Measurements from ENCODE around the gene KCNQ4.

KCNQ4 gene

GRCh38 chr1:40777224-40777970 lies 6.2 kb upstream of the KCNQ4 start:
- no peak for DNase-seq (ENCODE audit: low spot score)

- no peak for DNase-seq (ENCODE audit: low spot score)
Measured at GRCh38 chr1:40780678-40781607, 2.6 kb upstream of the KCNQ4 start.

- no peak for DNase-seq (ENCODE audit: low spot score)
Measured at GRCh38 chr1:40781608-40781971, 2.0 kb upstream of the KCNQ4 start.

- peak; percentile 47 for DNase-seq (ENCODE audit: low spot score)
Measured at GRCh38 chr1:40782371-40782956, 1.1 kb upstream of the KCNQ4 start.

- DNase-seq (ENCODE audit: low spot score) = peak; percentile 51
Measured at GRCh38 chr1:40784141-40784770, 669 bp downstream of the KCNQ4 start.

- DNase-seq (ENCODE audit: low spot score) = no peak
Measured at GRCh38 chr1:40784771-40785151, 1.2 kb downstream of the KCNQ4 start.

- DNase-seq (ENCODE audit: low spot score) = no peak
Measured at GRCh38 chr1:40785446-40785845, 1.9 kb downstream of the KCNQ4 start.

- no peak for DNase-seq (ENCODE audit: low spot score)
Measured at GRCh38 chr1:40786171-40786994, 2.8 kb downstream of the KCNQ4 start.

- DNase-seq (ENCODE audit: low spot score) = no peak
Measured at GRCh38 chr1:40786995-40787705, 3.6 kb downstream of the KCNQ4 start.

- no peak for DNase-seq (ENCODE audit: low spot score)
Measured at GRCh38 chr1:40787737-40788560, 4.4 kb downstream of the KCNQ4 start.

- no peak for DNase-seq (ENCODE audit: low spot score)
Measured at GRCh38 chr1:40788561-40789341, 5.2 kb downstream of the KCNQ4 start.

GRCh38 chr1:40789342-40789598 lies 5.7 kb downstream of the KCNQ4 start:
- DNase-seq (ENCODE audit: low spot score) = no peak

- no peak for DNase-seq (ENCODE audit: low spot score)
Measured at GRCh38 chr1:40789661-40790430, 6.3 kb downstream of the KCNQ4 start.

GRCh38 chr1:40792036-40792435 lies 8.4 kb downstream of the KCNQ4 start:
- no peak for DNase-seq (ENCODE audit: low spot score)

- no peak for DNase-seq (ENCODE audit: low spot score)
Measured at GRCh38 chr1:40793617-40794016, 10.0 kb downstream of the KCNQ4 start.

GRCh38 chr1:40794048-40794447 lies 10.5 kb downstream of the KCNQ4 start:
- DNase-seq (ENCODE audit: low spot score) = no peak

GRCh38 chr1:40794974-40795715 lies 11.6 kb downstream of the KCNQ4 start:
- DNase-seq (ENCODE audit: low spot score) = no peak
